D721Med (cell line): ENCODE measurements around the gene HNRNPA3.

Source experiments
- DNase-seq: peaks from one replicate; pipeline ENCODE4 v3.0.0; 2011; ENCODE audit warnings: low spot score; ENCODE audit not compliant: insufficient read length
- FAIRE-seq: peaks from 2 replicates; lab custom pipeline; 2011; peaks lifted over from hg19 to GRCh38; lab: Jason Lieb, UNC
- TF ChIP-seq, protein P1 (sequence below): IDR thresholded peaks from 2 replicates; pipeline ENCODE4 v1.5.1; 2012; ENCODE audit warnings: mild to moderate bottlenecking, control low read depth; ENCODE audit not compliant: insufficient read depth; ENCODE audit errors: missing control alignments

Gene HNRNPA3

DNA sequence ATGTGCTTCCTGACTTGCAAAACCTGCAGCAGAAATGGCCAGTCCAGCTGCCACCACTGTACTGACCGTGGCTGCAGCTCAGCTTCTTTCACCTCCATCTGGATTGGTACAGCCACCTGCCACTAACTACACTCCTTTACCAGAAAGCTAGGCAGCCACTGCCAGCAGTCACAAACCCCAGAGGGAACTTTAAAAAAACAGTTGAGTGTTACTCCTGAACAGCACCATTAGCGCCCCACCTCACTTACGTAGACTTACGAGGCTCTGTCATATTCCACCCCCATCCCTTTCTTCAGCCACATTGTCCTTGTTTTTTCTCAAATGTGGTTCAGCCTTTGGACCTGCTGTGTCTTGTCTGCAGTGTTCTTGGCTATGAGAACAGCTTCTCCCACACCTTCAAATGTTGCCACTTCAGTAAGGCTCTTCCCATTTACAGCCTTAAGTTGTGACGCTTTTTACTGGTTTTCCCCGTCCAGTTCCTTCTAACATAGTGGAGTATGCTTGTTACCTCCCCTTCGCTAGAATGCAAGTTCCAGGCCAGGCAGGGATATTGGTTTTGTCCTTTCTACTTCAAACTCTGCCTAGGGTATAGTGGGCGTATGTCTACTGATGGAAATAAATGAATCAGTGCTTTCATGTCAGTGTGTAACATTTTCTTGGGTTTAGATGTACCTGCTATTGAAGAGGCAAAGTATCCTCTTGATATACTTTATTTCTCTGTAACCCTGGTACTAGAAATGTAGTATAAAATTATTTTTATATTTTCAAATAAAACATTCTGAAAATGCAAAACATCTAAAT, 17.0 kb downstream of the HNRNPA3 start:
- DNase-seq (no peak), FAIRE-seq (no peak)
- TF ChIP-seq, protein P1, sequence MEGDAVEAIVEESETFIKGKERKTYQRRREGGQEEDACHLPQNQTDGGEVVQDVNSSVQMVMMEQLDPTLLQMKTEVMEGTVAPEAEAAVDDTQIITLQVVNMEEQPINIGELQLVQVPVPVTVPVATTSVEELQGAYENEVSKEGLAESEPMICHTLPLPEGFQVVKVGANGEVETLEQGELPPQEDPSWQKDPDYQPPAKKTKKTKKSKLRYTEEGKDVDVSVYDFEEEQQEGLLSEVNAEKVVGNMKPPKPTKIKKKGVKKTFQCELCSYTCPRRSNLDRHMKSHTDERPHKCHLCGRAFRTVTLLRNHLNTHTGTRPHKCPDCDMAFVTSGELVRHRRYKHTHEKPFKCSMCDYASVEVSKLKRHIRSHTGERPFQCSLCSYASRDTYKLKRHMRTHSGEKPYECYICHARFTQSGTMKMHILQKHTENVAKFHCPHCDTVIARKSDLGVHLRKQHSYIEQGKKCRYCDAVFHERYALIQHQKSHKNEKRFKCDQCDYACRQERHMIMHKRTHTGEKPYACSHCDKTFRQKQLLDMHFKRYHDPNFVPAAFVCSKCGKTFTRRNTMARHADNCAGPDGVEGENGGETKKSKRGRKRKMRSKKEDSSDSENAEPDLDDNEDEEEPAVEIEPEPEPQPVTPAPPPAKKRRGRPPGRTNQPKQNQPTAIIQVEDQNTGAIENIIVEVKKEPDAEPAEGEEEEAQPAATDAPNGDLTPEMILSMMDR, result no peak

DNA sequence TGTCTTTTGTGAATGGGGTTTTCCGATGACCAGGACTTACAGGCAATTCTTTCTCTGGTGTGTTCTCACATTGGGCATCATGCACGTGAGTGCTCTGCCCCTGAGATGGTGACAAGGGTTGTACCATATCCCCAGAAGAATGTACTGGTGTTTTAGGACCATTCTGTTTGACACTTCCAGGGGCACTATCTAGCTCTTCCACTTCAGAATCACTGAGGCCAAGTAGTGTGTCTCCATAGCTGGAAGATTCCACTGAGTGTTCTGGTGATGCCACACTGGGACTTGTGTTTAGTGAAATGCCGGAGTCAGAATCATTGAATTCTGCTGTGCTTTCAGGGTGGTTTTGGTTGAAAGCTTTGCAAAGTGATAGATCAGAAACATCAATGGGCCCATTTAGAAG, 18.7 kb downstream of the HNRNPA3 start:
- FAIRE-seq, result no peak
- DNase-seq, result no peak
- TF ChIP-seq, protein P1, result no peak

DNA sequence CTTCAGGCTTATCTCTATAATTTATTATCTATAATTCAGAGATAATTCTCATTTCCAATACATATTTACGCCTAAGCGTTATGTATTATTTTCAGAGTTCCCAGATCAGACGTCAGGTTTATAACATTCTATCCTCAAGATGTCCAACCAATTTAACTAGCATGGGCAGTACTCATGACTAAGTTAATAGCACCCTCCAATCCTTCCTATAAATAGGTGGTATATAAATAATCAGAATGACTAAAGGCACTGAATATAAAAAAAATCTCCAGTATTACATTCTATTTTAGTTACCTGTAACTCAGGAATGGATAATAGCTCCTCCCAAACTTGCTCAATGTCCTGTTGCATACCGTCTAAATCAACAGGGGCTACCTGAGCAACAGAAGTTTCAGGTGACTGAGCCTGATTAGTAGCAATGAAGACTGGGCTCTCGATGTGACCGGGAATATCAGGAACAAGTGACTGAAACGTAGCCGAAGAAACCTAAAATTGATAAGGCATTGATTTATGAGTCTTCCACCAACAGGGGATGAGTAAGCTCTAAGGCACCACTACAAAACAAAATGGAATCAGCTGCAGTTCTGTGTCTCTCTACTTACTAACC, 19.6 kb downstream of the HNRNPA3 start:
- DNase-seq (no peak), FAIRE-seq (no peak)
- TF ChIP-seq, protein P1, result no peak

DNA sequence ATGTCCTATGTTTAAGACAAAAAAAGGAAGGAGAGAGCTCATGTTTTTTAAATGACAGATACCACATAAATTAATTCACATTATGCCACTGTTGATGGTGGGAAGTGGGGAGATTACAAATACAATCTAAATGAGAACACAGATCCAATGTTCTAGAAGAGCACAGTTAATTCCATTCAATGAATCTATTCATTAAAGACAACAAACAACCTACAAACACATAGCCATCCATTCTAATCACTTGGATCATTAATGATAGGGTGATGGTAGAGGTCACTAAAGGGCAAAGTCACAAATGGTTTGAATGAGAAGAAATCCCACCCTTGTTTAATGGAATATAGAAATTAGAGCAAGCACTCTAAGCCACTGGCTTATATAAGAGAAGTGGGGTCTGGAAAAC, 21.7 kb downstream of the HNRNPA3 start:
- TF ChIP-seq, protein P1, result no peak
- FAIRE-seq, result no peak
- DNase-seq, result no peak

DNA sequence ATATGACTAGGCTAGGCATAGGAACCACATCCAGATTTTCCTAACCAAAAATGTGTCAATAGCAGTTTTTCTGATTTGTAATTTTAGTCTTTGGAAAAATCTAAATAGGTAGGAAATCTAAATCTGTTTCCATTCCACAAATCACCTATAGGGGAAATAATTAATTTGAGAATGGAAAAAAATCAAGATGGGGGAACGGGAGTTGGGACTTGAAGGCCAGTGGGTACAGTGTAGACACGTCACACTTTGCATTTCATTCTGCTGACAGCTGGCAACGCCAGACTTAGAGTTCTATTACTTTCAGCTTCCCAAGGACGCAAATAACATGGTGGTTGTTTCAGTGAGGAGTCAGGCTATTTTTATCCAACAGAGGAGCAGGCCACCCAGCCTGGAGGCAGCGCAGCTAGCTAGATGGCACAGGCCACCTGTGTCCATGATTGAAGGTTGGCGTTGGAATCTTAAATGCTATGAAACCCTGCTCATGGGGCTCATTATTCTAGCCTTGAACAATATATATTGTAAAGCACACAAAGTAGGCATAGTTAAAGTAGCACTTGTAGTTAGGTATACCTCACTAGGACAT, 23.4 kb downstream of the HNRNPA3 start:
- FAIRE-seq (no peak), DNase-seq (no peak)
- TF ChIP-seq, protein P1, result no peak

DNA sequence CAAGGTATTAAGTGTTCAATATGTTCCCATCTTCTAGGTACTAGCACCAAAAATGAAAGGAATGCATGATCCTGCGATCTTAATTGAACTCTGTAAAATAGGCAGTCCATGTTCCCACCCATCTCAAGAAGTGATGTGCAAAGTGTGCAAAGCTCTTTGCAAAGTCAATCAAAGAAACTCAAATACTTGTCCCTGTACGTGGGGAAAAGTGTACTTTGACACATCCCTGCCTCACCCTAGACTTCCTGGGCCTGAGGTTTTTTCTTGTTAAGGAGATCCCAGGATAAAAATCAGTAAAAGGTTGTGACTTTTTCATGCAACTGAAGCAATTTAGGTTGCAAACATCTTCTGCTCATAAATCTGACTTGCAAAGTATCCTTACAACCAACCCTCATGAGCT, 25.3 kb downstream of the HNRNPA3 start:
- DNase-seq (no peak), FAIRE-seq (no peak)
- TF ChIP-seq, protein P1, result no peak
